Left ventricle myocardium inferior (tissue), 1 donor: ENCODE results near the gene PRKCE. TPM values are rescaled to one million over a fixed set of nuclear protein-coding genes. Genes with fewer than 3 reads are reported as not detected.

ENCODE experiments used
- DNase-seq: peaks from one replicate; pipeline ENCODE4 v3.0.0-alpha.2; 2020
- H3K27ac ChIP-seq: fragments of 200-600 bp; replicated peaks from 2 replicates; pipeline ENCODE4 v1.8.0; 2021
- H3K27me3 ChIP-seq: fragments of 200-600 bp; 2 replicates; pipeline ENCODE4 v1.8.0; 2021; ENCODE audit warnings: low read depth
- H3K36me3 ChIP-seq: fragments of 200-600 bp; 2 replicates; pipeline ENCODE4 v1.8.0; 2021
- H3K4me1 ChIP-seq: fragments of 200-600 bp; 2 replicates; pipeline ENCODE4 v1.8.0; 2021
- H3K4me3 ChIP-seq: fragments of 200-600 bp; 2 replicates; pipeline ENCODE4 v1.8.0; 2021; ENCODE audit warnings: mild to moderate bottlenecking, moderate library complexity
- H3K9me3 ChIP-seq: fragments of 200-600 bp; replicated peaks from 2 replicates; pipeline ENCODE4 v1.8.0; 2021
- intact Hi-C: fragments of 100-400 bp; cut with micrococcal nuclease; formaldehyde crosslinking; loops from one replicate; pipeline ENCODE4 v1.11.0; 2022
- total RNA-seq: library from RNA; stranded (reverse); fragmentation: NEBNext Ultra II Directional; extraction: Animal tissue kit (Norgen Biotek cat#: 25700); gene quantifications from one replicate; pipeline ENCODE4 v1.2.1, GENCODE V29; 2021
- TF ChIP-seq, protein P1 (sequence below): fragments of 200-600 bp; IDR thresholded peaks from 2 replicates; pipeline ENCODE4 v1.8.0; 2021; ENCODE audit warnings: antibody characterized with exemption, mild to moderate bottlenecking, borderline replicate concordance
- donor health status: DM: no; HTN: yes; CAD: no; lungs with severe emphysema.

Gene PRKCE
- total RNA-seq, 1 donor from 2014 or later, result 14.7 TPM

DNA sequence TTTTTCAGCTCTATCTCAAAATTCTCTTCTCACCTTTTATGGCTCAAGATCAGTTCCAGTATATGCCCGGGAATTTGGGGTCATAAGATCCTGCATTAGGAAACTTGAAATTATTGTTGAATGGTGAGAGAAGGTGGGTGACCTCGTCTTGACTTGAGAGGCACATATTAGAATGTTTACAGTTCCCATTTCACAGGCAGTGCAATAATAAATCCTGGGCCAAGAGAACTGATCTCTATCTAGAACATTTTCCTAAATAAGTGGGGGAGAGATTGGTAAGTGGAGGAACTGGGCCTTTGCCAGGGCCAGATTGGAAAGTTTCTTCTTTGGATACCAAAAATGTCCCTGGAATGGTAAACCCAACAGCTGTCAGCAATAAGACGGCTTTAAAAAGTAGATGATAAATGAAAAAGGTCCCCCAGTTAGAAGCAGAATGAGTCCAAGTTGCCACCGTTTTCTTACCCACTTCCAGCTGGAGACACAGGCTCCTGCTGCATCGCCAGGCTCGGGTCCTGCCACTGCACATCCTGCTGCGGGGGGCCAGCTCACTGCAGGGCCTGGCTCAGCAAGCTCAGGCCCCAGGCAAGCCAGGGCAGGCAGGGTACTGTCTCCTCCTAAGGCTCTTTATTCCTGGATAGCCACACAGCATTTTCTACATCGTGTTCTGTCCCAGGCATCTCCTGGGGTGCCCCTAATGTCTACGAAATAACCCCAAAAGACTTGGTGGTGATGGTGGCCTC is 519.3 kb downstream of the PRKCE start:
- Histone ChIP-seq H3K9me3 (no peaks in the 10 kb centered on the region), H3K4me3 (no peak overlapping the region), H3K4me1 (peaks cover 22% of the 10 kb centered on the region), H3K27me3 (no peaks in the 10 kb centered on the region), H3K36me3 (no peaks in the 10 kb centered on the region), H3K27ac (peak overlapping the region; percentile 25)
- DNase-seq, result no peak
- intact Hi-C loops, result no loop called here
- TF ChIP-seq, protein P1, sequence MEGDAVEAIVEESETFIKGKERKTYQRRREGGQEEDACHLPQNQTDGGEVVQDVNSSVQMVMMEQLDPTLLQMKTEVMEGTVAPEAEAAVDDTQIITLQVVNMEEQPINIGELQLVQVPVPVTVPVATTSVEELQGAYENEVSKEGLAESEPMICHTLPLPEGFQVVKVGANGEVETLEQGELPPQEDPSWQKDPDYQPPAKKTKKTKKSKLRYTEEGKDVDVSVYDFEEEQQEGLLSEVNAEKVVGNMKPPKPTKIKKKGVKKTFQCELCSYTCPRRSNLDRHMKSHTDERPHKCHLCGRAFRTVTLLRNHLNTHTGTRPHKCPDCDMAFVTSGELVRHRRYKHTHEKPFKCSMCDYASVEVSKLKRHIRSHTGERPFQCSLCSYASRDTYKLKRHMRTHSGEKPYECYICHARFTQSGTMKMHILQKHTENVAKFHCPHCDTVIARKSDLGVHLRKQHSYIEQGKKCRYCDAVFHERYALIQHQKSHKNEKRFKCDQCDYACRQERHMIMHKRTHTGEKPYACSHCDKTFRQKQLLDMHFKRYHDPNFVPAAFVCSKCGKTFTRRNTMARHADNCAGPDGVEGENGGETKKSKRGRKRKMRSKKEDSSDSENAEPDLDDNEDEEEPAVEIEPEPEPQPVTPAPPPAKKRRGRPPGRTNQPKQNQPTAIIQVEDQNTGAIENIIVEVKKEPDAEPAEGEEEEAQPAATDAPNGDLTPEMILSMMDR, result no peak

DNA sequence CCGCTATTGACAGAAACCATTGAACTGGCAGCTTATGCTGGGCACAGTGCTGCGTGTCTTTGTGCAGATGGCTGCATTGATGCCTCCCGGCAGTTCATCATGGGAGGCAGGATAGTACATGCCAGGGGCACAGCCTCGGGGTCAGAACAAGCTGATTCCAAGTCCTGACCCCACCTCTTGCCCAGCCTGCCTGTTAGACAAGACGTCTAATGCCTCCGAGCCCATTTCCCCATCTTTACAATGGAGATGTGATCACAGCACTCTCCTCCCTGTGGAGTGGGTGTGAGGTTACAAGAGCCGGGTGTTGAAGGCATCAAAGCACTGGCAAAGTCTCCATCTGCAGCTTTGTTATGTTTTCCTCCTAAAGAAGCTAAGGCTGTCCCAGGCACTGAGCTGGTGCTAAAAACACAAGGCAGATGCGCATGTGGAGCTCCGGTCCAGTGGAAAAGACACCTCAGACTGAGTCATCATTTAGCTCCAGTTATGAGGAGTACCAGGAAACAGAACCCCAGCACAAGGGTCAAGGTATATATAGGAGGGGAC is 520.0 kb downstream of the PRKCE start:
- H3K4me1 ChIP-seq, result peaks cover 21% of the 10 kb centered on the region
- no peaks in the 10 kb centered on the region for H3K36me3 ChIP-seq
- H3K27ac ChIP-seq, result peak overlapping the region; percentile 25
- no peak overlapping the region for H3K4me3 ChIP-seq
- TF ChIP-seq, protein P1, result no peak
- no peaks in the 10 kb centered on the region for H3K27me3 ChIP-seq
- intact Hi-C loops, result no loop called here
- H3K9me3 ChIP-seq, result no peaks in the 10 kb centered on the region
- no peak for DNase-seq

DNA sequence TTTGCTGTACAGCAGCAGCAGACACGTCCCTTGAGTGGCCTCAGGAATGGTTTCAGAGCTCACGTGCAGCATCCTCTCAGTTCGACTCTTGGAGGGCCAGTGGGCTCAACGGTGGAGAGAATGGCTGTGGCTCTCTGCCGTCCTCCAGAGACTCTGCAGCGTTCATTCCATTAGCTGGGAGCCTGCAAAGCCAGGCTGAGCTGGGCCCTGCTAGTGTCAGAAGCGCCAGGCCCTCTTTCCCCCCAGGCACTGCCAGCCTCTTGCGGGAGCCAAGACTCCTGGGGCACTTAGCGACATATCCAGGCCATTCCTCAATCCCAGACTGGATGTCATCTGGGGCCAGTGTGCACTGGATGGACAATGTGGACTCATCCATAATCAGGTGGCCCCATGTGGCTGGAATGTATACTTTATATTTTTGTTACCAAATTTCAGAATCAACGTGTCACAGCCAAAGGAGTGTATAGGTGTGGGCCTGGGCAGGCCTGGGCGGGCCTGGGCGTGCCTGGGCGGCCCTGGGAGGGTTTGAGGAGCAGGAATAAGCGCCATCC is 520.6 kb downstream of the PRKCE start:
- TF ChIP-seq, protein P1, result no peak
- Histone ChIP-seq H3K27ac (peak overlapping the region; percentile 25), H3K4me3 (no peak overlapping the region), H3K9me3 (no peaks in the 10 kb centered on the region), H3K27me3 (no peaks in the 10 kb centered on the region), H3K36me3 (no peaks in the 10 kb centered on the region), H3K4me1 (peaks cover 21% of the 10 kb centered on the region)
- intact Hi-C loops, result no loop called here
- no peak for DNase-seq

DNA sequence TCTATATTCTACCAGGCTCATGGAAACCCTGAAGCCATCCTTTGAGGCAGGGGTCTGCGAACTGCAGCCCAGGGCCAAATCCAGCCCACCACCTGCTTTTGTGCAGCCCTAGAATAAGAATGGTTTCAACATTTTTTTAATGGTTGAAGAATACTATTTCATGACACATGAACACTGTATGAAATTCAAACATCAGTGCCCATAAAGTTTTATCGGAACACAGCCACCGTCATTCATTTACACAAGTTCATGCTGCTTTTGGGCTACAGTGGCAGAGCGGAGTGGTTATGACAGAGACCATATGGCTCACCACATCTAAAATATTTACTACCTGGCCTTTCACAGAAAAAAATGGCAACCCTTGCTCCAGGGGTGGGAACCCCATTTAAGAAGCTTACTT is 521.6 kb downstream of the PRKCE start:
- intact Hi-C loops, result no loop called here
- no peaks in the 10 kb centered on the region for H3K36me3 ChIP-seq
- H3K4me1 ChIP-seq, result peaks cover 21% of the 10 kb centered on the region
- H3K4me3 ChIP-seq, result no peak overlapping the region
- no peak for DNase-seq
- no peaks in the 10 kb centered on the region for H3K27me3 ChIP-seq
- TF ChIP-seq, protein P1, result no peak
- no peak overlapping the region for H3K27ac ChIP-seq
- no peaks in the 10 kb centered on the region for H3K9me3 ChIP-seq

DNA sequence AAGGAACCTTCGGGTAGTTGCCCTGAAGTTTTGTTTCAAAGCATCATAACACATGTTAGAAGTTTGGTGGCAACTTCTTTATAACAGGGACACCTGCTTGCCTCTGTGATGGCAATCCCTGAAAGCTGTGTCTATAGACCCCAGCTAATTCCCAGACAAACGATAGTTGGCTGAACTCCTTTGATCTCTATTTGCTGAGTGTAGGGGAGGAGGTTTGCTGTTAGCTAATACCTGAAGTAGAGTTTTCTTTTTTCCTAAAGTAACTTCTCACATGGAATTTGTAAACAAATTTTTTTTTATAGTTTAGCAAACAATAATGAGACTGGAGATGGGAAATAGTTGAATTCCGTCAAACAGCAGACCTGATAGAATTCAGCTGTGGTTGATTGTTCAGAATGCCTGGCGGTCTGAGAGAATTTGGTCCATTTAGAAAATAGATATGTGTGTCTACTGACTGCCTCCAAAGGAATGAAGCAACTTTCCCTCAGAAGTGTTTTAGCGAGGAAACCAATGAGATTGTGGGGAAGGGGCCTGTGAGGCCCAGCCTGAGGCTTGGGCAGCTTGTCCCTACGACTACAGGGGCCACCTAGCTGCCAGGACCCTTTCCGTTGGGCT is 522.3 kb downstream of the PRKCE start:
- TF ChIP-seq, protein P1, result no peak
- intact Hi-C loops, result no loop called here
- no peak overlapping the region for H3K4me3 ChIP-seq
- no peaks in the 10 kb centered on the region for H3K36me3 ChIP-seq
- no peaks in the 10 kb centered on the region for H3K27me3 ChIP-seq
- peaks cover 28% of the 10 kb centered on the region for H3K4me1 ChIP-seq
- no peaks in the 10 kb centered on the region for H3K9me3 ChIP-seq
- no peak for DNase-seq
- H3K27ac ChIP-seq, result no peak overlapping the region
